Activated naive CD8-positive, alpha-beta T cell treated with anti-CD3 and anti-CD28 coated beads, Interleukin-2, amount 10 ng/mL, durations not matched to agents 7 days and 5 days (primary cell): ENCODE data around the gene PTGES. TPM values are rescaled to one million over a fixed set of nuclear protein-coding genes. Genes with fewer than 3 reads are reported as not detected.

Experiments used
- ATAC-seq: fragments of 150-1000 bp; cut with Tn5 transposase; one replicate; pipeline ENCODE4 v1.10.0; 2021; ENCODE audit warnings: low read depth, moderate library complexity
- POLR2A ChIA-PET: fragments of 350-600 bp; sonication (Branson Sonifier 250); formaldehyde crosslinking; loops from one replicate; lab custom pipeline; 2021; ENCODE audit warnings: antibody characterized with exemption; lab: Charles Lee
- DNase-seq: peaks from one replicate; pipeline ENCODE4 v3.0.0; 2021
- H3K27ac Mint-ChIP-seq: one replicate; pipeline ENCODE4 v1.8.0; 2022; ENCODE audit warnings: mild to moderate bottlenecking, mixed read lengths
- H3K27me3 Mint-ChIP-seq: one replicate; pipeline ENCODE4 v1.8.0; 2022; ENCODE audit warnings: mild to moderate bottlenecking, moderate library complexity, mixed read lengths
- H3K36me3 Mint-ChIP-seq: one replicate; pipeline ENCODE4 v1.8.0; 2021; ENCODE audit warnings: mild to moderate bottlenecking, mixed read lengths
- H3K4me1 Mint-ChIP-seq: one replicate; pipeline ENCODE4 v1.8.0; 2021; ENCODE audit warnings: mixed read lengths
- H3K4me3 Mint-ChIP-seq: one replicate; pipeline ENCODE4 v1.8.0; 2022; ENCODE audit warnings: mild to moderate bottlenecking, moderate library complexity, mixed read lengths
- H3K9me3 Mint-ChIP-seq: one replicate; pipeline ENCODE4 v1.8.0; 2021; ENCODE audit warnings: mixed read lengths
- total RNA-seq, 2 experiments: library from RNA; stranded (reverse); gene quantifications; one replicate each; pipeline ENCODE4 v1.2.3, GENCODE V29; 2021

Gene PTGES
- total RNA-seq, 2 experiments from 2014 or later, result not detected

DNA sequence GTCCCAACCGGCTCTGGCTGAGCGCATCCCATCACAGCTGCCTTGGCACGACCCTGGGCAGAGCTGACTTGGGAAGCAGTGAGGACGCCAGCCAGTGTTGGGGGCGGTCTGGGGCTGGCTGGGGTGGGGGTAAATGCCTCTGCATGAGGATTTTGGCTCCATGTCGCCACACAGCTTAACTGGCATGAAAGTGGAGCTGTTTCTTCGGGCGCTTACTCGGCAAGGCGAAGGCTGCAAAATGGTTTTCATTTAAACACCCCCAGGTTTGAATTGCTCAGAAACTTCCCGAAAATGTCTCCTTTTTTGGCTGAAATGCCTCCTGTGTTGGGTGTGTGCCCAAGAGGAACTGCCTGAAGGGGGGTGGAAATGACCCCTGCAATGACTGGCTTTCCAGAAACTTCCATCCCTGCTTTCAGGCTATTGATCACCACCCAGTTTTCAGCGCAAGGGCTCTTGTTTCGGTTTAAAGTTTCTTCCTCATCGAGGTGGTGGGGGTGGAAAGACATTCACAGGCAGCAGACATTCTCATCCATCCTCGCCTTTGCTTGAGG, 38.3 kb downstream of the PTGES start:
- Mint-ChIP-seq H3K27me3 (peaks cover 17% of the 10 kb centered on the region), H3K36me3 (no peaks in the 10 kb centered on the region), H3K4me3 (no peak overlapping the region), H3K4me1 (peaks cover 17% of the 10 kb centered on the region), H3K27ac (no peak overlapping the region), H3K9me3 (no peaks in the 10 kb centered on the region)
- POLR2A ChIA-PET, result no interaction called here
- DNase-seq, result no peak
- no peak for ATAC-seq

DNA sequence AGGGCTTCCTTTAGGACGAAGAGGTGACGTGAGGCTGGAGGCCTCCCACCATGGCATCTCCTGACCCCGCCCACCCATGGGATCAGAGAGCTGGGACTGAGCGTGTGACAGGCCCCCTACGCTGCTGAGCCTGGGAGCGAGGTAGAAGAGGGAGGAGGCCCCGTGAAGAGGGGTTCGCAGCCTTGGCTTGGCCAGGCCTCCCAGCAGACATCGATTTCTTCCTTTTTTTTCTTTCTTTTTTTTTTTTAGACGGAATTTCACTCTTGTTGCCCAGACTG, 39.5 kb downstream of the PTGES start:
- no peak overlapping the region for H3K27ac Mint-ChIP-seq
- H3K4me1 Mint-ChIP-seq, result peaks cover 17% of the 10 kb centered on the region
- POLR2A ChIA-PET, result interaction anchor here (0.7 to 0.8 kb wide), 2 partner anchors 54 to 121 kb away, joined by 3 to 4 read pairs; no protein-coding TSS in a partner anchor
- DNase-seq, result no peak
- H3K4me3 Mint-ChIP-seq, result no peak overlapping the region
- peaks cover 15% of the 10 kb centered on the region for H3K27me3 Mint-ChIP-seq
- ATAC-seq, result no peak
- H3K9me3 Mint-ChIP-seq, result no peaks in the 10 kb centered on the region
- no peaks in the 10 kb centered on the region for H3K36me3 Mint-ChIP-seq

DNA sequence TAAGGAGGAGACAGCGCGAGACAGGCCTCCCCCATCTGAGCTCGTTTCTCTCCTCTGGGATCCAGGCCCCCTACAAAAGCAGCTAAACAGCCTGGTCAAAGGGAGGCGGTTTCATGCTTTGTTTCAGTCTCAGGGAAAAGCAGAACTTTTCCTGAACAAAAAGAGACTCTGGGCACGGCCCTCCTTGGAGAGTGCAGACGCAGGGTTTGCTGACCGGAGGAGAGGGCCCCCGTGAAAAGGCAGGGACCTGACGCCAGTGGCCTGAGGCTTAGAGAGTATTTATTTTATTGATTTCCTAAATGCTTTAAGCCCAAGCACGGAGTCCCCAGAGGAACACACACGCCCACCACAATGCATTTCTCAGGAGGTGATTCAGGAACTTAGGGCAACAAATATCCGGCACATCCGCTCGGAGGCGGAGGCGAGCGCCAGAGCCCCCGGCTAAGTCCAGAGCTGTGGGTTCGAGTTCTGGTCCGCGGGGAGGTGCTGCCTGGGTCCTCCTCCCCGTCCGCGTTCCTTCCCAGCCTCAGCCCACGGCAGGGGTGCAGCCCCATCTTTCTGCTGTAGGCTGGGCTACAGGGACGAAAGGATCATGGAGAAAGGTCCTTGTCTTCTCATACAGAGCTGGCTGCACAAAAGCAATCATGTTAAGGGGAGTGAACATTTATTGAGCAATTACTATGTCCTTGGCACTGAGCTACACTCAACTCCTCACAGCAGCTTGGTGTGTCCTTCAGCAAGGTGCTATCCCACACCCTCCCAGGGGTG, 40.0 kb downstream of the PTGES start:
- ATAC-seq, result no peak
- H3K36me3 Mint-ChIP-seq, result no peaks in the 10 kb centered on the region
- H3K9me3 Mint-ChIP-seq, result no peaks in the 10 kb centered on the region
- H3K4me1 Mint-ChIP-seq, result peaks cover 17% of the 10 kb centered on the region
- H3K27me3 Mint-ChIP-seq, result peaks cover 18% of the 10 kb centered on the region
- POLR2A ChIA-PET, result interaction anchor here (0.5 to 0.8 kb wide), 3 partner anchors 14 to 122 kb away, joined by 3 to 4 read pairs (median 3); partner anchors contain the start of gene NTMT1
- peak overlapping the region; percentile 19 for H3K4me3 Mint-ChIP-seq
- no peak for DNase-seq
- no peak overlapping the region for H3K27ac Mint-ChIP-seq

DNA sequence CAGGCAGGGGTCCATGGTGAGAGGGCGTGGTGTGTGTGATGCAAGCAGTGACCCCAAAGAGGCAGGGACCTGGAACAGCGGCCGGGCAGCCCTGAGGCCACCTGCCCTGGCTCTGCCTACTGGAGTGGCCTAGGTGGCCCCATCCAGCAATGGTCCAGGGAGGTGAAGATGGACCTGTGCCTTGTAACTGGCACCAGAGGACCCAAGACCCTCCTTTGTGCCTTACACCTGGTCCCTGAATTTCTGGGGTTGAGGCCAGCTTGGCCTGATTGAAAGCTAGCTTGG, 42.7 kb downstream of the PTGES start:
- DNase-seq (no peak), ATAC-seq (no peak)
- H3K4me3 Mint-ChIP-seq, result no peak overlapping the region
- H3K27me3 Mint-ChIP-seq, result peaks cover 13% of the 10 kb centered on the region
- peaks cover 17% of the 10 kb centered on the region for H3K4me1 Mint-ChIP-seq
- no peaks in the 10 kb centered on the region for H3K9me3 Mint-ChIP-seq
- no peak overlapping the region for H3K27ac Mint-ChIP-seq
- no peaks in the 10 kb centered on the region for H3K36me3 Mint-ChIP-seq
- POLR2A ChIA-PET, result interaction anchor here (0.7 kb wide), 1 partner anchor 28 kb away, joined by 3 read pairs; no protein-coding TSS in a partner anchor

DNA sequence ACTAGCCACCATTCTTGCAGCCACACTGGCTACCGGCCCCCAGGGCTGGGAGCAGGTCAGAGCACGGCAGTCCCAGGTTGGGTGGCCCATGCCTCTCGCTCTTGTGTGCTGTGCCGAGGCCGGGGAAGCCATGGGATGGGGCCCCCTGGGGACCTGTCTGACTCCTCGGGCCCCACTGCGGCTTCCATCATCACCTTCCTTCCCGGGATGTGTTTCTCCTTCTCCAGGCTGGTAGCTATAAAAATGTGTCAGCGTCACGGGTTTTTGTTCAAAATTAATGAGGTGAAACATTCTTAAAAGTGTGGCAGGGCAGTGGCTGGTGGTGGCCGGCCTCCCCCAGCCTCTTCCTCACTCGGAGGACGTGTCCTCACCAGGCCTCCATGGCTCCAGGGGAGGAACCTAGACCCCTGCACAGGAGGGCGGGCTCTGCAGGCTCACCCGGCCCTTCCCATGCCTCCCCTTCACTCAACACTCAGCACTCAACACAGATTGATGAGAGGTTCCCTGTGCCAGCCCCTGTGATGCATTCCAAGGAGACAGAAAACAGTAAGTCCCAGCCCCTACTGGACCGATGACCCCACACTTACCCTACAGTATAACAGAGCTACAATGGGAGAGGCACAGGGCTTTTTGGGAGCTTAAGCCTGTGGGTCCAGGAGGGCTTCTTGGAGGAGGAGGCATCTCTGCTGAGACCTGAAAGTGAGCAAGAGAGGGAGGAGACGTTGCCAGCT, 43.2 kb downstream of the PTGES start:
- H3K27ac Mint-ChIP-seq, result peak overlapping the region; percentile 25
- no peaks in the 10 kb centered on the region for H3K36me3 Mint-ChIP-seq
- POLR2A ChIA-PET, result interaction anchor here (0.7 kb wide), 1 partner anchor 28 kb away, joined by 3 read pairs; no protein-coding TSS in a partner anchor
- DNase-seq (no peak), ATAC-seq (no peak)
- H3K9me3 Mint-ChIP-seq, result no peaks in the 10 kb centered on the region
- H3K4me3 Mint-ChIP-seq, result no peak overlapping the region
- peaks cover 17% of the 10 kb centered on the region for H3K4me1 Mint-ChIP-seq
- H3K27me3 Mint-ChIP-seq, result peaks cover 11% of the 10 kb centered on the region

DNA sequence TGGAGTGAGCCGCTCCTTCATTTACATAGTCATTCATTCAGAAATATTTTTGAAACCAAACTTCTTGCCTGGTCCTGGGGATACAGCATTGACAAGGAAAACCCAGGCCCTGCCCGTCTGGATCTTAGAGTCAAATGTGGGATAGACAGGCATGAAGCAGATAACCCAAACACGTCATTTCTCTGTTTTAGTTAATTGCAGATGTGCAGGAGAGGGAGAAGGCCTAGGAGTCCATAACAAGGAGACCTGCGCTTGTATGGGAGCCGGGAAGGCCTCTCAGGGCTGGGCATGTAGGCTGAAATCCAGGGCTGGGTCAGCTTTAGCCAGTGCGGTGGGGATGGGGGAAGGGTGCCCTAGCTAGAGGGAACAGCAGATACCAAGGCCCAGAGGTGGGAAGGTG, 44.0 kb downstream of the PTGES start:
- DNase-seq (no peak), ATAC-seq (no peak)
- H3K36me3 Mint-ChIP-seq, result no peaks in the 10 kb centered on the region
- H3K9me3 Mint-ChIP-seq, result no peaks in the 10 kb centered on the region
- H3K4me3 Mint-ChIP-seq, result no peak overlapping the region
- peaks cover 17% of the 10 kb centered on the region for H3K4me1 Mint-ChIP-seq
- no peak overlapping the region for H3K27ac Mint-ChIP-seq
- peaks cover 11% of the 10 kb centered on the region for H3K27me3 Mint-ChIP-seq
- POLR2A ChIA-PET, result no interaction called here

DNA sequence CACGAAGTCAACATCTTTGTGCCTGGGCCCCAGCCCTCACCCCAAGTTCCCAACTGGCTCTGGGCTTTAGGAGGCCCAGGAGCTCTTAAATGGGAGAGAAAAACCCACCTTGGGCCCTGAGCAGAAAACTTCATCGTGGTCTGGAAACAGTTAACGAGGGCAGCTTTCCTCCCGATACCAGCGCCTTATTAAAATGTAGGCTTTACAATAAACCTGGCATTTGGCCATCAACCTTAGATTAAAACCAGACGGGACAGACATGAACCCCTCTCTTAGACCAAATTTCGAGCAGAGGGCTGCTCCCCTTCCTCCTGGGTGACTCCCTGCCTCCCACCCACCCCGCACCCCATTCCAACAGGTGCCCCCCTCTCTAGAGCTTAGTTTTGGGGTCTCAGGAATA, 48.0 kb downstream of the PTGES start:
- POLR2A ChIA-PET, result interaction anchor here (0.9 kb wide), 1 partner anchor 25 kb away, joined by 5 read pairs; no protein-coding TSS in a partner anchor
- DNase-seq, result no peak
- no peaks in the 10 kb centered on the region for H3K36me3 Mint-ChIP-seq
- H3K27me3 Mint-ChIP-seq, result peaks cover 24% of the 10 kb centered on the region
- H3K4me3 Mint-ChIP-seq, result no peak overlapping the region
- H3K27ac Mint-ChIP-seq, result no peak overlapping the region
- ATAC-seq, result no peak
- peaks cover 1% of the 10 kb centered on the region for H3K4me1 Mint-ChIP-seq
- no peaks in the 10 kb centered on the region for H3K9me3 Mint-ChIP-seq

DNA sequence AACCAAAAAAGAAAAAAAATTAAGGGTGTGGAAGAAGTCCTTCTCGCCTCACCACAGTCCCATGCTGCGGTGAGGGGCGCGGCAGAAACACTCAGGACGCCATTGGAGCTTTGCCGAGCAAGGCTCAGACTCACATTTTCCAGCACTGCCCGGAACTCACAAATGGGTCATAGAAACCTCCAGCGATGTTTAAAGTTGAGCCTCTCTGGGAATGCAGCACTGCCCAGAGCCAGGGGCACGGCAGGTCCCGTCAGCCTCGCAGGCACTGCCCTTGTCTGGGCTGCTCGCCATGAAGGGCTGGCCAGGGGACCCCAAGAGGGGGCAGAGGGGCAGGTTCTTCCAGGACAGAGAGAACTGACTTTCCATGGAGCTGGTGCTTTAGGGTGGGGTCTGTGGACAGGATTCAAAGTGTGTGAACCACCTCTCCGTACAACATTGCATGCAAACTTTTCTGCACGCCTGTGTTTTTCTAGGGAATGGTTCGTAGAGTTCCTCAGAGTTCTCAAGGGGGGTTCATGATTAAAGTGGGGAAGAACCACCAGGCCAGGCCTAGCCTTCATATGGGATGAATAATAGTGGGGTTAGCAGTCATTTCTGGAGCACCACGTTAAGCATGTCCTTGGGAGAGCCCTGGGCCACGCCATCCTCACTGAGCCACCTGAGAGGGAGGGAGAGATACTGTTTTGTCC, 49.0 kb downstream of the PTGES start:
- no peak for ATAC-seq
- Mint-ChIP-seq H3K27me3 (peaks cover 34% of the 10 kb centered on the region), H3K36me3 (no peaks in the 10 kb centered on the region), H3K9me3 (no peaks in the 10 kb centered on the region), H3K4me1 (no peaks in the 10 kb centered on the region), H3K4me3 (no peak overlapping the region), H3K27ac (no peak overlapping the region)
- no peak for DNase-seq
- POLR2A ChIA-PET, result no interaction called here

DNA sequence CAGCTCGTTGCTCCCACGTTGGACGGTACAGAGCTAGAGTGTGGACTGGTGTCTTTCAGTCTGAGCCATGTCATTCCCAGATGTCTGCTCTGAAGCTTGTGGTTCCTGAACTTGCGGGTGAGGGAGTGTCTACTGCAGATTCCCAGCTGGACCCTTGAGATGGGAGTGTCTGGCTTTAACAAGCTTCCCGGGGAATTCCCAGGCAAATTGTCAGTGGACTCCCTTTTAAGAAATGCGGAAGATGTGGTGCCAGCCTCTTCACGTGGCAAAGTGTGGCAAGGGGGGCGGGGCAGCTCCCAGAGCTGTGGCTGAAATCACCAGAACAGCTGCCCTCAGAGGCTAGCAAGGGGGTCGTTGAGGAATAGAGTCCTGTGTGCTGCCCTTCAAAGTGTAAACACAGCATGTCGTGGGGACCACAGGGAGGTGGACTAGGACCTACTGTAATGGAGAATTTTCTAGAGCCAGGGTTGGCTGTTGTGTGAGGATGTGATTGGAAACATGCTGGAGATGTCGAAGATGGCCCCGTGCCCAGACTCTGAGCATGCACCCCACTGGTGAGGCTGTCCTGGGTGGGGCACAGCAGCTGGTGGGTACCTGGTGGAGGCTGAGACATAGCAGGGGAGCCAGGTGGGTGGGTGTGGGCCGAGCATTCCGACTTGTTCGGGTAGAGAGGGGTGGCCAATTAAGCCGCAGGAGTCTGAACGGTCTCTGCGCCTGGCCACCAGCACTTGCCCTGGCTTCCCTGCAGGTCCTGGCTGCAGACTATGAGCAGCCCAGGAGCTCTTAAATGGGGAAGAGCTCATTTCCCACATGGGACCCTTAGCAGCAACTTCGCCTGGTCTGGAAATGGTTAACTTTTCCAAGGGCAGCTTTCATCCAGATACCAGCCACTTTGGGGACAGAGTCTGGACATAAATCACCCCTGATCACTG, 50.0 kb downstream of the PTGES start:
- no peaks in the 10 kb centered on the region for H3K36me3 Mint-ChIP-seq
- DNase-seq (no peak), ATAC-seq (no peak)
- POLR2A ChIA-PET, result no interaction called here
- no peaks in the 10 kb centered on the region for H3K4me1 Mint-ChIP-seq
- no peak overlapping the region for H3K4me3 Mint-ChIP-seq
- no peak overlapping the region for H3K27ac Mint-ChIP-seq
- no peaks in the 10 kb centered on the region for H3K9me3 Mint-ChIP-seq
- peaks cover 32% of the 10 kb centered on the region for H3K27me3 Mint-ChIP-seq

DNA sequence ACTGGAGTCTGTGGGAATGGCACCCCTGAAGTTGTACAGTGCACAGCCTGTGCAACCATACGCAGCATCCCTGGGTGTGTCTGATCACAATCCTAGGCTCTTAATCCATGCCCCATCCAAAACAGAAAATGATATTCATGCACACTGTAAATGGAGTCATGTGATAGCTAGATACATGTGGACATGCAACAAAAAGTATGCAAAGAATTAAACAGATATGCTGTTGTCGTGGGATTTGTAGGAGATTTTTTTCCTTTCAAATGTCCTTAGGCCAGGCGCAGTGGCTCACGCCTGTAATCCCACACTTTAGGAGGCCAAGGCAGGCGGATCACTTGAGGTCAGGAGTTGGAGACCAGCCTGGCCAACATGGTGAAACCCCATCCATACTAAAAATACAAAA, 51.3 kb downstream of the PTGES start:
- H3K4me1 Mint-ChIP-seq, result peaks cover 3% of the 10 kb centered on the region
- no peak for DNase-seq
- no peak overlapping the region for H3K4me3 Mint-ChIP-seq
- no peak overlapping the region for H3K27ac Mint-ChIP-seq
- no peaks in the 10 kb centered on the region for H3K36me3 Mint-ChIP-seq
- H3K27me3 Mint-ChIP-seq, result peaks cover 38% of the 10 kb centered on the region
- ATAC-seq, result no peak
- no peaks in the 10 kb centered on the region for H3K9me3 Mint-ChIP-seq
- POLR2A ChIA-PET, result no interaction called here

DNA sequence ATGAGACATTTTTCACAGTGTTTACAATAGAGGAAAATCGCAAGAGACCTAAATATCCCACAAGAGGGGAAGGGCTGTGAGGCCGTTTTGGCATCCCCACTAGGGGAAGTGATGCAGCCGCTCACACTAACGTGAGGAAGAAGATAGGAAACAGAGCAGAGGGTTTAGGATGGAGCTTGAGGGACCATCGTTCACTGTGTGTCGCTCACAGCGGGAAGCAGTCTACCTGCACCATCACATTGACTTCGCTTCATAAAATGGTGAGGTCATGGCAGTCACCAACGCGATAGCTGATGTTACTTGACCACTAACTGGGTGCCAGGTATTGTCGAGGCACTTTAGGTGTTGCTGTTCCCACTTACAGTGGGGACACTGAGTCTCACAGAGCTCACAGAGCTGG, 51.8 kb downstream of the PTGES start:
- Mint-ChIP-seq H3K9me3 (no peaks in the 10 kb centered on the region), H3K4me1 (peaks cover 3% of the 10 kb centered on the region), H3K27me3 (peaks cover 42% of the 10 kb centered on the region), H3K4me3 (no peak overlapping the region), H3K27ac (no peak overlapping the region), H3K36me3 (no peaks in the 10 kb centered on the region)
- POLR2A ChIA-PET, result no interaction called here
- ATAC-seq (no peak), DNase-seq (no peak)

DNA sequence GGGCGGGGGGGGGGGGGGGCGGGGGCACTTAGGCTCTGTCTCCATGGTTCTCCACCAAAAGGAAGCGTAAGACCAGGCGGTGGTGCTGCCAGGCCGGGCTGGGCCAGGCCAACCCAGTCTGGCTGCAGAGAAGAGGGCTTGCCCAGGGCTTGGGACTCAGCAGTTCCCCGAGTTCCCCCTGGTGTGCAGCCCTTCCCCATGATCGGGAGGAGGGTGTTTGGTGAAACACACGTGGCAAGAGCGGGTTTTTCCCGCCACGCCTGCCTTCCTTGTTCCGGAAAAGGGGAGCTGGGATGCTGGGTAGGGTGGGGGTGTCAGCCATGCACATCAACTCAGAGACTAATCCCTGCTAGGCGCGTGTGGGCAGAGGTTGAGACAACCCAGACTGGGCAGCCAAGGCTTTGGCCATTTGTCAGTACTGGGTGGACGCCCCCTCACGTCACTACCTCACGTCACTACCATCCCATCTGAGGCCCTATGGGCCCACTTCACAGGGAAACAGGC, 54.5 kb downstream of the PTGES start:
- Mint-ChIP-seq H3K36me3 (no peaks in the 10 kb centered on the region), H3K4me3 (no peak overlapping the region), H3K4me1 (peaks cover 3% of the 10 kb centered on the region), H3K27me3 (peaks cover 66% of the 10 kb centered on the region), H3K27ac (no peak overlapping the region), H3K9me3 (no peaks in the 10 kb centered on the region)
- ATAC-seq, result no peak
- POLR2A ChIA-PET, result interaction anchor here (0.5 to 0.6 kb wide), 2 partner anchors 69 to 165 kb away, joined by 4 read pairs; no protein-coding TSS in a partner anchor
- no peak for DNase-seq
